ENCODE data around the gene TMEM259.
A peak's percentile ranks its signal among the peaks of the same experiment; 100 is the strongest.

Gene TMEM259

DNA sequence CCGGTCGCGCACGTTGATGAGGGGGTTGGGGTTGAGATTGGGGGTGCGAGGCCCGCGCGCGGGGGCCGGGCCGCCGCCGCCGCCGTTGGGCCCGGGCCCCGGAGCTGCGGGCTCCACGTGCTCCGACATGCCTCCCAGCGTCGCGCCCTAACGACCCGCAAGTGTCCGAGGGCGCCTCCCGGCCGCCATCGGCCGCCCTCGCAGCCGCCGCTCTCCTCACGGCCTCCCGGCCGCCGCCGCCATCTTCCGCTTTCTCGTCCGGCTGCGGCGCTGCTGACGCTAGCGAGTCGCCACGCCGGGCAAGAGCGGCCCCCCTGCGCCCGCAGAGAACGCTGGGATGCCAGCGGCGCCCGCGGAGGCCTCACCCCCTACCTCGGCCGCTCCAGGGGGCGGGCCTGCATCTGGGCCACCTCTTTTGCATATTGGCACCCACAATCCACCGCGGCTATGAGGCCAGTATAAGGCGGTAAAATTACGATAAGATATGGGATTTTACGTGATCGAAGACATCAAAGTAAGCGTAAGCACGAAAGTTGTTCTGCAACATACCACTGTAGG is at the start of gene TMEM259:
TMEM259 (minus strand) TSS at position 256 of the 558 bp plus-strand sequence; CDS start at position 129, 127 bp downstream.
- peak; percentile 93 for DNase-seq

GRCh38 chr19:1070576-1070930 is 49.6 kb upstream of the TMEM259 start:
- no peak for DNase-seq

- DNase-seq: no peak
Observed at GRCh38 chr19:1069009-1069779, 48.3 kb upstream of the TMEM259 start.

DNA sequence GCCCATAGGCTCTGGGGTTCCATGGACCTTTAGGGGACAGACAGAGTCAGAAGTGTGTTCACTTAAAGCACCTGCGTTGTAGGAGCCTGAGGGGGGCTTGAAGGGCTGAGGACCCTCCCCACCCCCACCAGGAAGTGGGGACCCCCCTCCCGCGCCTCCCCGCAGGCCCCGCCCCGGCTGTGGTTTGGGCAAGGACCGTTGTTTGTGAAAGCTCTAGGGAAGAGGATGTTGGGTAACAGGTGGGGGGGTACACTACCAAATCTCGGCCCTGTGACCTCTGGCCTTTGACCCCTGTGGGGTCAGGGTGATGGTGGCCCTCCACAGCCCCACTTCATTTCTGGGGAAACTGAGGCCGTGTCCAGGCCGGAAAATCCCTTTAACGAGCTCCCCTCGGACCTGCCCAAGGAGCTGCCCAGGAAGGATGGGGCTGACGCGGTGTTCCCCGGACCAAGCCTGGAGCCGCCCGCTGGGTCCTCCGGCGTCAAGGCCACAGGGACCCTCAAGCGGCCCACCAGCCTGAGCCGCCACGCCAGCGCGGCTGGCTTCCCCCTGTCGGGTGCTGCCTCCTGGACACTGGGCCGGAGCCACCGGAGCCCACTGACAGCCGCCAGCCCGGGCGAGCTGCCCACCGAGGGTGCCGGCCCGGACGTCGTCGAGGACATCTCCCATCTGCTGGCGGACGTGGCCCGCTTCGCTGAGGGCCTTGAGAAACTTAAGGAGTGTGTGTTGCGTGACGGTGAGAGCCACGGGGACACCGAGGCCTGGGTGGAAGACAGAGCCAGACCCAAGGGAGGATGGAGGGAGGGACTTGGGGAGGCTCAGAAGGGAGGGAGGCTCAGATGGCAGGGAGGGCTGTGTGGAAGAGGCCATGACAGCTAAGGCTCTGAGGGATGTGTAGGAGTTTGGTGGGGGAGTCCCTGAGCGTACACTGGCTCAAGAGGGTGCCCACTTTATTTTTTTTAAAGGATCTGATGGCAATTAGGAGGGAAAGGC is 47.4 kb upstream of the TMEM259 start:
- no peak for DNase-seq

GRCh38 chr19:1067341-1067957 is 46.5 kb upstream of the TMEM259 start:
- DNase-seq: no peak

DNA sequence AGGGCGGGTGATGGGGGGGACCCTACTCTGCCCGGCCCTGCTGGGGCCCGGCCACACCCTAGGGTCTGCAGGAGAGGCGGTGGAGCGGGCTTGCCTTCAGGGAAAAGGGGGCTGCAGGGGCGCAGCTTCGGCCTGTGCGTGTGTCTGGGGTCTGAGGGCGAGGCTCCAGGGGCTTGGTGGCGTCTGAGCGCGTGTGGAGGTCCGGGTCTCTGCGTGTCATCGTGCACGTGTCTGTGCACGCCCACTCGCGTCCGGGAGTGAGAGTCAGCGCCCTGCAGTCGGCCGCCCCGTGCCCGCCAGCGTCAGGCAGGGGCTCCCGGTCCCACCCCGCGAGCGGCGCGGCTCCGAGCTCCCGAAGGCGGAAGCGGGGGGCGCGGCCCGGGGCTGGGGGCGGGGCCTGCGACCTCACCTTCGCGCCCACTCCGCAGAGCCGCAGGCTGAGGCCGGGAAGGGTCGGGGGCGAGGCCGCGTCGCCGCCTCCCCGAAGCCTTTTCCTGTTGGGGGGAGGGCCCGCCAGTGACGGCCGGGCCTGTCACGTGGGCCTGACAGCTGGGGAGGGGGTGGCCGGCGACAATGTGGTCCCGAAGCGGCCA is 45.9 kb upstream of the TMEM259 start, which contains the start of gene ARHGAP45:
ARHGAP45 (plus strand) TSS at position 420 of the 593 bp plus-strand sequence. CDS start 239 bp downstream, outside the sequence.
- DNase-seq: no peak

GRCh38 chr19:1066251-1066747 is 45.4 kb upstream of the TMEM259 start:
- no peak for DNase-seq

- no peak for DNase-seq
Observed at GRCh38 chr19:1065606-1066109, 44.7 kb upstream of the TMEM259 start.

- no peak for DNase-seq
Observed at GRCh38 chr19:1064661-1065605, 44.0 kb upstream of the TMEM259 start.

DNA sequence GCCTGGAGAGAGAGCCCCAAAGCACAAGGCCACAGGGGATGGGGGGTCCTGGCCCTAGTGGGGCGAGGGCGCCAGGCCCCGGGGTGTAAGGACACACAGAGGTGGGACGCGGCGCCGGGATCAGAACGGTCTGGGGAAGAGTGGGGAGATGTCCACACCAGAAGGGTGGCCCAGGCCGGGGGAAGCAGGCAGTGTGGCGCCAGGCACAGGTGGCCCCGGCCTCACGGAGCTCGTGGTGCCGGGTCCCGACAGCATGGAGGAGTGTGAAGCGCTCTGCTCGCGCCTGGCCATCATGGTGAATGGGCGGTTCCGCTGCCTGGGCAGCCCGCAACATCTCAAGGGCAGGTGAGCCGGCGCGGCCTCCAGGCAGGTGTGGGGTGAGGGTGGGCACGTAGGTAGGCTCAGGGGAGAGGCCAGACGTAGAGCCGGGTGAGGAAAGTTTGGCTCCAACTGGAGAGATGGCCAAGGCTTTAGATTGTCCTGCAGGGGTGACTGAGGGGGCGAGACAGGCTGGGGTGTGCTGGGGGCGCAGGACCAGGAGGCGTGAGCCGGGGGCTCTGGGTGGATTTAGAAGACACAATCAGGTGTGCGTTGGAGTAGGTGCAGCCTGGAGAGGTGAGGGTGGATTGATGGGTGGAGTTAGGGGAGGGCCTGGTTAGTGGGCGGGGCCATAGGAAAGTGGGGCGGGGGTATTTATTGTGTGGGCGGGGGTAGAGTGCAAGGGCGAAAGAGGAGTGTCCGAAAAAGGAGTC is 43.2 kb upstream of the TMEM259 start:
- DNase-seq: no peak

DNA sequence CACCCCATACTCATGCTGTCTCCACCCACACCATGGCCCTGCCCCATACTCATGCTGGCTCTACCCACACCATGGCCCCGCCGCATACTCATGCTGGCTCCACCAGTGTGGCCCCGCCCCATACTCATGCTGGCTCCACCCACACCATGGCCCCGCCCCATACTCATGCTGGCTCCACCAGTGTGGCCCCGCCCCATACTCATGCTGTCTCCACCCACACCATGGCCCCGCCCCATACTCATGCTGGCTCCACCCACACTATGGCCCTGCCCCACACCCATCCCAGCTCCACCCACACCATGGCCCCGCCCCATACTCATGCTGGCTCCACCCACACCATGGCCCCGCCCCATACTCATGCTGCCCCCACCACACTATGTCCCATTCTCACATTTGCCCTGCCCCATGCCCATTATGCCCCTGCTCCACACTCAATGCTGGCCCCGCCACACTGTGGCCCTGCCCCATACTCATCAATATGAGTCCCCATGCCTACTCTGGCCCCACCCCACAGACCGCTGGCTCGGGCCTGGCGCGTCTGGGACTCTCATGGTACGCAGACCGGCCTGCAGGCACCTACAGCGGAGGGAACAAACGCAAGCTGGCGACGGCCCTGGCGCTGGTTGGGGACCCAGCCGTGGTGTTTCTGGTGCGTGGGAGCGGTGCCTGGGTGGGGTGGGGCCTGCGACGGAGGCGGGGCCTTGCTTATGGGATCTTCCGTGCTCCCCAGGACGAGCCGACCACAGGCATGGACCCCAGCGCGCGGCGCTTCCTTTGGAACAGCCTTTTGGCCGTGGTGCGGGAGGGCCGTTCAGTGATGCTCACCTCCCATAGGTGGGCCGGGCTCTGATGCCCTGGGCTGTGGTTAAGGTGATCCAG is 42.3 kb upstream of the TMEM259 start:
- DNase-seq: no peak

DNA sequence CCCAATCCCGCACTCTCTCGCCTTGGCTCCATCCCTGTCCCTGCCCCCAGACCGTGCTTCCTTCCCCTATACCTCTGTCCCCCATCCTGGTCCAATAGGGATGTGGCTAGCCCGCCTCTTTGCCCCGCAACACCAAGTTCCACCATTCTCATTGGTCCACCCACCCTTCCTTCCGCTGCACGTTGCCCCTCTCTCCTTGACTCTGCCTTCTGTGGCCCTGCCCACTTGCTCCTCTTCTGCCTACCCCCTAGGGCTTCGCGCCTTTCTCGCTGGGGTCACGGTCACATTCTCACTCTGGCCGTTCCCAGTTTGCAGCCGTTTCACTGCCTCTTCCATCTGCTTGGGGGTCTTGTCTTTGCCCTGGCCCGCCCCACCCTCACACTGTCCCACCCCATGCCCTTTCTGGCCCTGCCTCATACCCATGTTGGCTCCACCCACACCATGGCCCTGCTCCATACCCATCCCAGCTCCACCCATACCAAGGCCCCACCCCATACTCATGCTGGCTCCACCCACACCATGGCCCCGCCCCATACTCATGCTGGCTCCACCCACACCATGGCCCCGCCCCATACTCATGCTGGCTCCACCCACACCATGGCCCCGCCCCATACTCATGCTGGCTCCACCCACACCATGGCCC is 41.6 kb upstream of the TMEM259 start:
- no peak for DNase-seq

GRCh38 chr19:1061987-1062386 is 41.1 kb upstream of the TMEM259 start:
- no peak for DNase-seq

- DNase-seq: no peak
Observed at GRCh38 chr19:1060689-1061088, 39.8 kb upstream of the TMEM259 start.

DNA sequence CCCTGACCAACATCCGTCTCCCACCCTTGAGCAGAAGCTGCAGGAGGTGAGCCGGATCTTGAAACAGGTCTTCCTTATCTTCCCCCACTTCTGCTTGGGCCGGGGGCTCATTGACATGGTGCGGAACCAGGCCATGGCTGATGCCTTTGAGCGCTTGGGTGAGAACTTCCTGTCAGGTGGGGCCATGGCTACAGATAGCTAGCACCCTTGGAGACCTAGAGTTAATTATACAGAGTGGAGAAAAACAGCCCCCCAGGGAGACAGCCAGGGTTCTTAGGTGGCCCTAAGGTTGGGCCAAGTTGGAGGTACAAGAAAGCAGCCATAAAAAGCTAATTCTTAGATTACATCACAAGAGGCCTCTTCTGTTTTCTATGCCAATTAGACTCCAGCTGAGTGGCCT is 37.2 kb upstream of the TMEM259 start:
- DNase-seq: no peak

DNA sequence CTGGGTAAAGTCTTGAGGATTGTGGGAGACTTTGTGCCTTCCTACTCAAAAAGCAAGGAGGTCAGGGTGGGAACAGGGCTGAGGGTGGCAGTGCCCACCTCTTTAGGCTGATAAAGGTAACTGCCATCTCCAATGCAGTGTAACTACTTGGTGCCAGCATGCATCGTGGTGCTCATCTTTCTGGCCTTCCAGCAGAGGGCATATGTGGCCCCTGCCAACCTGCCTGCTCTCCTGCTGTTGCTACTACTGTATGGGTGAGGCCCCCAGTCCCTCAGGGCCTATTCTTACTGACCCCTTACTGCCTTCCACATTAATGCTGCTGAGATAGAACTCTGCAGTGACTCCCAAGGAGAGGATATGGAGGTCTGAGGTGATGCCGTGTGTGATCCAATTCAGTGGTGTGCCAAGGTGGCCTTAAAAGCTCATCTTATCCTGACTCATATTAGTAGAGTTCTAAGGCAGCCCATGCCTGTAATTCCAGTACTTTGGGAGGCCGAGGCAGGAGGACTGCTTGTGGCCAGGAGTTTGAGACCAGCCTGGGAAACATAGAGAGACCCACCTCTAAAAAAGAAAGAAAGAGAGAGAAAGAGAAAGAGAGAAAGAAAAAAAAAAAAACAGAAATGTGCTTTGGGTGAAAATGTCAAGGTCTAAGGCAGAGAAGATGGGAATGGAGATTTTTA is 36.4 kb upstream of the TMEM259 start:
- DNase-seq: no peak

GRCh38 chr19:1055886-1056620 is 35.1 kb upstream of the TMEM259 start:
- no peak for DNase-seq
